B cell (primary cell): ENCODE results near the gene OR52I1. TPM values are rescaled to one million over a fixed set of nuclear protein-coding genes. Genes with fewer than 3 reads are reported as not detected.
A peak's percentile ranks its signal among the peaks of the same experiment; 100 is the strongest.

Experiments
- ATAC-seq: fragments of 200-7000 bp; cut with Tn5 transposase; one replicate; pipeline ENCODE4 v1.10.0; 2021; ENCODE audit warnings: low read depth, mild to moderate bottlenecking, moderate number of reproducible peaks, moderate library complexity
- CTCF ChIA-PET: fragments of 350-600 bp; sonication (Branson Sonifier 250); formaldehyde crosslinking; loops from one replicate; lab custom pipeline; 2021; ENCODE audit warnings: antibody characterized with exemption, inconsistent platforms; lab: Charles Lee
- POLR2A ChIA-PET: fragments of 350-600 bp; sonication (Branson Sonifier 250); formaldehyde crosslinking; loops from one replicate; lab custom pipeline; 2021; ENCODE audit warnings: antibody characterized with exemption; lab: Charles Lee
- DNase-seq: peaks from one replicate; pipeline ENCODE4 v3.0.0; 2013
- H2AFZ ChIP-seq: 2 replicates; pipeline ENCODE4 v1.6.1; 2012; ENCODE audit warnings: mild to moderate bottlenecking, low read depth, low read length; ENCODE audit not compliant: insufficient read depth, poor library complexity, severe bottlenecking
- H3K27ac ChIP-seq, 2 donors: 1 replicate in 1 of 2; 2 replicates in 1 of 2; pipeline ENCODE4 v1.5.1; 2012 to 2013; ENCODE audit warnings: low read length in 2 of 2, mild to moderate bottlenecking in 2 of 2, moderate library complexity in 1 of 2
- H3K27me3 ChIP-seq, 4 experiments: fragments of 200-600 bp in 1 of 4; sonication (generic) in 1 of 4; replicated peaks in 1 of 4; 1 replicate in 2 of 4; 2 replicates in 2 of 4; pipeline versions ENCODE4 v1.6.1 to v1.7.0; 2013 to 2016; ENCODE audit warnings: low read length in 3 of 4, mild to moderate bottlenecking in 2 of 4, mixed read lengths in 1 of 4, moderate library complexity in 1 of 4; ENCODE audit not compliant: insufficient read depth in 4 of 4, control insufficient read depth in 3 of 4; ENCODE audit errors: control extremely low read depth in 1 of 4
- H3K36me3 ChIP-seq, 2 experiments: replicated peaks in 1 of 2; 1 replicate in 1 of 2; 2 replicates in 1 of 2; pipeline versions ENCODE4 v1.6.1 to v1.7.1; 2013; ENCODE audit warnings: low read length in 1 of 2; ENCODE audit not compliant: insufficient read depth in 2 of 2, control insufficient read depth in 1 of 2; ENCODE audit errors: control extremely low read depth in 1 of 2, extremely low read depth in 1 of 2
- H3K4me1 ChIP-seq, 2 donors: fragments of 200-600 bp in 1 of 2; sonication (generic) in 1 of 2; 1 replicate in 1 of 2; 2 replicates in 1 of 2; pipeline versions ENCODE4 v1.5.1 to v1.6.1; 2013 to 2017; ENCODE audit warnings: low read length in 2 of 2; ENCODE audit not compliant: control insufficient read depth in 2 of 2, insufficient read depth in 2 of 2
- H3K4me2 ChIP-seq: replicated peaks from 2 replicates; pipeline ENCODE3; 2012; ENCODE audit warnings: mild to moderate bottlenecking, low read depth, low read length; ENCODE audit not compliant: poor library complexity, severe bottlenecking
- H3K4me3 ChIP-seq, 5 experiments: fragments of 200-600 bp in 1 of 5; sonication (generic) in 1 of 5; 1 replicate in 3 of 5; 2 replicates in 2 of 5; pipeline versions ENCODE4 v1.5.1 to v1.7.0; 2011 to 2016; ENCODE audit warnings: low read length in 4 of 5, mild to moderate bottlenecking in 4 of 5, low read depth in 2 of 5, control low read depth in 1 of 5, moderate library complexity in 1 of 5; ENCODE audit not compliant: insufficient read depth in 1 of 5; ENCODE audit errors: control extremely low read depth in 1 of 5, extremely low read depth in 1 of 5
- H3K79me2 ChIP-seq: fragments of 200-600 bp; sonication (generic); one replicate; pipeline ENCODE4 v1.6.0; 2016; ENCODE audit warnings: low read length; ENCODE audit not compliant: control insufficient read depth, insufficient read depth
- H3K9ac ChIP-seq: fragments of 200-600 bp; sonication (generic); 2 replicates; pipeline ENCODE4 v1.6.1; 2017; ENCODE audit warnings: mild to moderate bottlenecking, low read length, moderate library complexity
- H3K9me3 ChIP-seq, 3 donors: one replicate each; pipeline versions ENCODE4 v1.6.1 to v1.7.1; 2013; ENCODE audit warnings: low read length in 2 of 3; ENCODE audit not compliant: control insufficient read depth in 2 of 3, insufficient read depth in 1 of 3; ENCODE audit errors: control extremely low read depth in 1 of 3
- H4K20me1 ChIP-seq: 2 replicates; pipeline ENCODE4 v1.6.0; 2012; ENCODE audit warnings: mild to moderate bottlenecking, low read length; ENCODE audit not compliant: insufficient read depth, control insufficient read depth, poor library complexity, severe bottlenecking
- H3K27ac Mint-ChIP-seq: one replicate; pipeline ENCODE4 v1.8.0; 2021; ENCODE audit warnings: mixed read lengths
- H3K27me3 Mint-ChIP-seq: one replicate; pipeline ENCODE4 v1.8.0; 2021; ENCODE audit warnings: mixed read lengths
- H3K4me1 Mint-ChIP-seq: one replicate; pipeline ENCODE4 v1.8.0; 2021; ENCODE audit warnings: mixed read lengths
- H3K4me3 Mint-ChIP-seq: one replicate; pipeline ENCODE4 v1.8.0; 2021; ENCODE audit warnings: mixed read lengths
- H3K9me3 Mint-ChIP-seq: one replicate; pipeline ENCODE4 v1.8.0; 2022; ENCODE audit warnings: mixed read lengths; ENCODE audit not compliant: insufficient read depth
- WGBS: methylation state at CpG from one replicate; pipeline ENCODE4 v1.1.5; 2013; ENCODE audit warnings: missing lambda C conversion rate; ENCODE audit not compliant: insufficient coverage; 5-methylcytosine and 5-hydroxymethylcytosine counted together
- intact Hi-C: fragments of 100-400 bp; cut with micrococcal nuclease; formaldehyde crosslinking; loops from one replicate; pipeline ENCODE4 v1.10.0; 2022
- polyA plus RNA-seq: library from polyadenylated mRNA; depleted of rRNA; stranded (reverse); fragments of >200 nt; gene quantifications from 2 replicates; pipeline ENCODE4 v1.2.3, GENCODE V29; 2012
- total RNA-seq, 2 donors: library from RNA; stranded (reverse); fragments of 120-200 nt in 1 of 2; gene quantifications; 1 replicate in 1 of 2; 2 replicates in 1 of 2; pipeline versions ENCODE4 v1.2.3 to v1.2.4, GENCODE V29; 2013 to 2022
- TF ChIP-seq, protein P1 (sequence below): fragments of 200-600 bp; IDR thresholded peaks from one replicate; pipeline ENCODE4 v1.8.0; 2022; ENCODE audit warnings: antibody characterized with exemption, mild to moderate bottlenecking

Gene OR52I1
- total and polyA plus RNA-seq, 2 donors (not counting 1 experiment from before 2014, with no cell fraction given), result not detected

DNA sequence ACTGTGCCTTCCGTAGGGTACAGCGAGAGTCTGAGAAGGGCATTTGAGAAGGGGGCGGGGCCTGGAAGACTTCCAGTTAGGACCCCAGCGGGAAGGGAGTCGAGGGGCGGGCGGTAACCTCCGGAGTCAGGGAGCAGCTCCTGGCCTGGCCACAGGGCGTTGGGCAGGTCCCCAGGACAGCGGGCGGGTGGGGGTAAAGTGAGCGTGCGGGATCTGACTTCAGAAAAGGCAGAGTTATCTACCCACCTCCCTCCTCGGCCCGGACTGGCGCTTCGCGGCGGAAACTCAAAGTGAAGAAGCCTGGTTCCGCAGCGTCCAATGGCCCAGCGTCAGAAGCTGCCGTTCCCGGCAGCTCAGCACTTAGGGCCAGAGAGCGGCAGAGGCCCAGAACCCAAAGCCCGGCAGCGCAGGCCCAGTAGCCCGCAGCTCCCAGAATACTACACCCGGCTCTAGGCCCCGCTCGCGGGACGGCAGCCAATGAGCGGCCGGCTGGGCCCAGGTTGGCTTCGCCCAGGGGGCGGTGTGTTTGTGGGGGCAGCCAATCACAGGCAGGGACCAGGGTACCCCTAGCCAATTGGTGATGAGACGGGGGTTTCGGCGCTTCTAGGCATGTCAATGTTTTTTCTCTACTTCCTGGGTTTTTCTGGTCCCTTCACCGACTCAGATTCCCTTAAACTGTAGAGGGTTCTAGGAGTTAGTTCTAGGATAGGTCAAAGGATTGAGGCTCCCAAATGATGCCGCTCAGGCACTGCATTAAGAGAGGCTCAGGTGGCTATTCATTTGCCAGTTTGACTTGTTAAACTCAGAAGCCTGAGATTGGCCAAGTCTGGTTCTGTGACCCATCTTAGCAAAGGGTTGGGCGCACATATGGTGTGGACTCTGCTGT lies 14.2 kb downstream of the OR52I1 start, which contains the start of gene TRIM68:
TRIM68 (minus strand) TSS at position 451 of the 886 bp plus-strand sequence. CDS start 2,727 bp downstream, outside the sequence.
- ATAC-seq (peak; percentile 99), DNase-seq (peak; percentile 93)
- peaks cover 21 to 29% of the 10 kb centered on the region in 2 donors for H3K4me1 ChIP-seq
- intact Hi-C loops, result loop anchor here (1.0 to 10.0 kb wide), 2 partner anchors 215 to 1627 kb away; partner anchors contain the start of genes CNGA4, FHIP1B and TRIM21
- H3K4me2 ChIP-seq, result peak within 1 kb of the TSS; percentile 84
- TF ChIP-seq, protein P1, sequence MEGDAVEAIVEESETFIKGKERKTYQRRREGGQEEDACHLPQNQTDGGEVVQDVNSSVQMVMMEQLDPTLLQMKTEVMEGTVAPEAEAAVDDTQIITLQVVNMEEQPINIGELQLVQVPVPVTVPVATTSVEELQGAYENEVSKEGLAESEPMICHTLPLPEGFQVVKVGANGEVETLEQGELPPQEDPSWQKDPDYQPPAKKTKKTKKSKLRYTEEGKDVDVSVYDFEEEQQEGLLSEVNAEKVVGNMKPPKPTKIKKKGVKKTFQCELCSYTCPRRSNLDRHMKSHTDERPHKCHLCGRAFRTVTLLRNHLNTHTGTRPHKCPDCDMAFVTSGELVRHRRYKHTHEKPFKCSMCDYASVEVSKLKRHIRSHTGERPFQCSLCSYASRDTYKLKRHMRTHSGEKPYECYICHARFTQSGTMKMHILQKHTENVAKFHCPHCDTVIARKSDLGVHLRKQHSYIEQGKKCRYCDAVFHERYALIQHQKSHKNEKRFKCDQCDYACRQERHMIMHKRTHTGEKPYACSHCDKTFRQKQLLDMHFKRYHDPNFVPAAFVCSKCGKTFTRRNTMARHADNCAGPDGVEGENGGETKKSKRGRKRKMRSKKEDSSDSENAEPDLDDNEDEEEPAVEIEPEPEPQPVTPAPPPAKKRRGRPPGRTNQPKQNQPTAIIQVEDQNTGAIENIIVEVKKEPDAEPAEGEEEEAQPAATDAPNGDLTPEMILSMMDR, result no peak
- peak within 1 kb of the TSS; percentile 90 for H3K9ac ChIP-seq
- Mint-ChIP-seq H3K9me3 (peaks cover 3% of the 10 kb centered on the region), H3K27ac (peak within 1 kb of the TSS; percentile 94), H3K27me3 (no peaks in the 10 kb centered on the region), H3K4me3 (peak within 1 kb of the TSS; percentile 97), H3K4me1 (peaks cover 45% of the 10 kb centered on the region)
- CTCF ChIA-PET, result interaction anchor here (1.0 to 1.1 kb wide), 2 partner anchors 28 to 421 kb away, joined by 3 read pairs; no protein-coding TSS in a partner anchor
- peak within 1 kb of the TSS; percentile 100 for H2AFZ ChIP-seq
- no peaks in the 10 kb centered on the region for H3K27me3 ChIP-seq
- H3K27ac ChIP-seq, result peak within 1 kb of the TSS; percentile 72 to 93
- H3K79me2 ChIP-seq, result peaks cover 5% of the 10 kb centered on the region
- no peaks in the 10 kb centered on the region for H3K9me3 ChIP-seq
- peak within 1 kb of the TSS; percentile 65 to 89 (median 79) for H3K4me3 ChIP-seq
- POLR2A ChIA-PET, result no interaction called here
- 5% methylated on average over 41 of the region's 43 CpGs for WGBS
- peaks cover 6% of the 10 kb centered on the region for H4K20me1 ChIP-seq
- H3K36me3 ChIP-seq, result peaks cover 0 to 14% of the 10 kb centered on the region in 2 experiments
